ENCODE data around the gene NFASC.

NFASC gene

GRCh38 chr1:204842369-204842768, 28.3 kb upstream of the NFASC start:
- no peaks in the 10 kb centered on the region for H3K36me3 ChIP-seq (ENCODE audit: low read length)
- no peak overlapping the region for H3K4me3 ChIP-seq (ENCODE audit: insufficient read depth, low read length, poor library complexity, severe bottlenecking)
- H4K20me1 ChIP-seq (ENCODE audit: low read depth, low read length), result no peaks in the 10 kb centered on the region
- no peaks in the 10 kb centered on the region for H3K79me2 ChIP-seq (ENCODE audit: insufficient read depth, low read length)
- H3K27me3 ChIP-seq (ENCODE audit: low read length), result no peaks in the 10 kb centered on the region
- H3K9me2 ChIP-seq (replicated peaks; ENCODE audit: insufficient read depth, low read length), result no peaks in the 10 kb centered on the region
- no peak overlapping the region for H3K4me2 ChIP-seq (ENCODE audit: low read depth, low read length, poor library complexity, severe bottlenecking)
- H3K9ac ChIP-seq (ENCODE audit: low read length), result no peak overlapping the region
- H3F3A ChIP-seq (ENCODE audit: insufficient read depth), result no peaks in the 10 kb centered on the region
- TF ChIP-seq, protein P1, sequence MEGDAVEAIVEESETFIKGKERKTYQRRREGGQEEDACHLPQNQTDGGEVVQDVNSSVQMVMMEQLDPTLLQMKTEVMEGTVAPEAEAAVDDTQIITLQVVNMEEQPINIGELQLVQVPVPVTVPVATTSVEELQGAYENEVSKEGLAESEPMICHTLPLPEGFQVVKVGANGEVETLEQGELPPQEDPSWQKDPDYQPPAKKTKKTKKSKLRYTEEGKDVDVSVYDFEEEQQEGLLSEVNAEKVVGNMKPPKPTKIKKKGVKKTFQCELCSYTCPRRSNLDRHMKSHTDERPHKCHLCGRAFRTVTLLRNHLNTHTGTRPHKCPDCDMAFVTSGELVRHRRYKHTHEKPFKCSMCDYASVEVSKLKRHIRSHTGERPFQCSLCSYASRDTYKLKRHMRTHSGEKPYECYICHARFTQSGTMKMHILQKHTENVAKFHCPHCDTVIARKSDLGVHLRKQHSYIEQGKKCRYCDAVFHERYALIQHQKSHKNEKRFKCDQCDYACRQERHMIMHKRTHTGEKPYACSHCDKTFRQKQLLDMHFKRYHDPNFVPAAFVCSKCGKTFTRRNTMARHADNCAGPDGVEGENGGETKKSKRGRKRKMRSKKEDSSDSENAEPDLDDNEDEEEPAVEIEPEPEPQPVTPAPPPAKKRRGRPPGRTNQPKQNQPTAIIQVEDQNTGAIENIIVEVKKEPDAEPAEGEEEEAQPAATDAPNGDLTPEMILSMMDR (IDR thresholded peaks at IDR 0.05; ENCODE audit: insufficient read depth, low read length, poor library complexity, severe bottlenecking), result no peak
- TF ChIP-seq EZH2phosphoT487 (conservative IDR thresholded peaks at IDR 0.05; ENCODE audit: low read length), result no peak
- H3K9me3 ChIP-seq (ENCODE audit: insufficient read depth, low read length), result no peaks in the 10 kb centered on the region
- H2AFZ ChIP-seq (ENCODE audit: low read depth, low read length, severe bottlenecking), result no peak overlapping the region
- H3K27ac ChIP-seq (ENCODE audit: low read depth, low read length), result no peak overlapping the region

GRCh38 chr1:204842892-204843291, 27.8 kb upstream of the NFASC start:
- no peaks in the 10 kb centered on the region for H3K79me2 ChIP-seq (ENCODE audit: insufficient read depth, low read length)
- H3K9me3 ChIP-seq (ENCODE audit: insufficient read depth, low read length), result no peaks in the 10 kb centered on the region
- TF ChIP-seq EZH2phosphoT487 (conservative IDR thresholded peaks at IDR 0.05; ENCODE audit: low read length), result no peak
- TF ChIP-seq, protein P1 (IDR thresholded peaks at IDR 0.05; ENCODE audit: insufficient read depth, low read length, poor library complexity, severe bottlenecking), result no peak

GRCh38 chr1:204846546-204846945, 24.1 kb upstream of the NFASC start:
- Histone ChIP-seq H3K9me2 (replicated peaks; ENCODE audit: insufficient read depth, low read length) (no peaks in the 10 kb centered on the region), H3K36me3 (ENCODE audit: low read length) (no peaks in the 10 kb centered on the region), H2AFZ (ENCODE audit: low read depth, low read length, severe bottlenecking) (no peak overlapping the region), H3K27me3 (ENCODE audit: low read length) (no peaks in the 10 kb centered on the region), H3K4me2 (ENCODE audit: low read depth, low read length, poor library complexity, severe bottlenecking) (no peak overlapping the region), H4K20me1 (ENCODE audit: low read depth, low read length) (no peaks in the 10 kb centered on the region), H3K9me3 (ENCODE audit: insufficient read depth, low read length) (no peaks in the 10 kb centered on the region), H3K27ac (ENCODE audit: low read depth, low read length) (no peak overlapping the region), H3K4me3 (ENCODE audit: insufficient read depth, low read length, poor library complexity, severe bottlenecking) (no peak overlapping the region), H3K79me2 (ENCODE audit: insufficient read depth, low read length) (no peaks in the 10 kb centered on the region), H3K9ac (ENCODE audit: low read length) (no peak overlapping the region), H3F3A (ENCODE audit: insufficient read depth) (no peaks in the 10 kb centered on the region)
- TF ChIP-seq, protein P1 (IDR thresholded peaks at IDR 0.05; ENCODE audit: insufficient read depth, low read length, poor library complexity, severe bottlenecking), result no peak
- TF ChIP-seq EZH2phosphoT487 (conservative IDR thresholded peaks at IDR 0.05; ENCODE audit: low read length), result no peak

More at GRCh38 chr1:204842892-204843291, 27.8 kb upstream of the NFASC start:
- Histone ChIP-seq H3K9me2 (replicated peaks; ENCODE audit: insufficient read depth, low read length) (no peaks in the 10 kb centered on the region), H2AFZ (ENCODE audit: low read depth, low read length, severe bottlenecking) (no peak overlapping the region), H3K27ac (ENCODE audit: low read depth, low read length) (no peak overlapping the region), H3K36me3 (ENCODE audit: low read length) (no peaks in the 10 kb centered on the region), H3K27me3 (ENCODE audit: low read length) (no peaks in the 10 kb centered on the region), H3F3A (ENCODE audit: insufficient read depth) (no peaks in the 10 kb centered on the region), H3K9ac (ENCODE audit: low read length) (no peak overlapping the region), H3K4me3 (ENCODE audit: insufficient read depth, low read length, poor library complexity, severe bottlenecking) (no peak overlapping the region), H4K20me1 (ENCODE audit: low read depth, low read length) (no peaks in the 10 kb centered on the region), H3K4me2 (ENCODE audit: low read depth, low read length, poor library complexity, severe bottlenecking) (no peak overlapping the region)

All from SU-DHL-6 (cell line).